RWPE2 (cell line): ENCODE data around the gene PAIP1.

Experiments used
- ATAC-seq: fragments of 200-7000 bp; cut with Tn5 transposase; 3 replicates; pipeline ENCODE4 v1.9.1; 2021; ENCODE audit warnings: low read depth
- DNase-seq: peaks from one replicate; pipeline ENCODE4 v3.0.0-alpha.2; 2020; ENCODE audit warnings: low spot score
- H3K27ac ChIP-seq: fragments of 450-650 bp; 2 replicates; pipeline ENCODE4 v1.5.1; 2017; ENCODE audit warnings: mild to moderate bottlenecking; ENCODE audit not compliant: poor library complexity, severe bottlenecking
- H3K27me3 ChIP-seq: fragments of 250-450 bp; sonication (Bioruptor Pico); 2 replicates; pipeline ENCODE4 v1.5.1; 2021; ENCODE audit warnings: mild to moderate bottlenecking, moderate library complexity; ENCODE audit not compliant: insufficient read depth, poor library complexity, severe bottlenecking
- H3K36me3 ChIP-seq: fragments of 250-450 bp; sonication (Bioruptor Pico); 2 replicates; pipeline ENCODE4 v1.5.1; 2020; ENCODE audit warnings: low read depth, mild to moderate bottlenecking, moderate library complexity
- H3K4me1 ChIP-seq: fragments of 250-450 bp; sonication (Bioruptor Pico); 2 replicates; pipeline ENCODE4 v1.5.1; 2021; ENCODE audit warnings: mild to moderate bottlenecking, moderate library complexity; ENCODE audit not compliant: insufficient read depth, poor library complexity, severe bottlenecking
- H3K4me3 ChIP-seq: fragments of 250-450 bp; sonication (Bioruptor Pico); 2 replicates; pipeline ENCODE4 v1.5.1; 2021; ENCODE audit warnings: mild to moderate bottlenecking, moderate library complexity; ENCODE audit not compliant: severe bottlenecking
- H3K9me3 ChIP-seq: fragments of 250-450 bp; sonication (Bioruptor Pico); 2 replicates; pipeline ENCODE4 v1.5.1; 2021; ENCODE audit warnings: mild to moderate bottlenecking, moderate library complexity; ENCODE audit not compliant: severe bottlenecking
- TF ChIP-seq, protein P1 (sequence below): fragments of 450-650 bp; IDR thresholded peaks from one replicate; pipeline ENCODE4 v1.5.1; 2017; ENCODE audit warnings: mild to moderate bottlenecking, moderate library complexity; ENCODE audit not compliant: poor library complexity, severe bottlenecking

The PAIP1 gene

DNA sequence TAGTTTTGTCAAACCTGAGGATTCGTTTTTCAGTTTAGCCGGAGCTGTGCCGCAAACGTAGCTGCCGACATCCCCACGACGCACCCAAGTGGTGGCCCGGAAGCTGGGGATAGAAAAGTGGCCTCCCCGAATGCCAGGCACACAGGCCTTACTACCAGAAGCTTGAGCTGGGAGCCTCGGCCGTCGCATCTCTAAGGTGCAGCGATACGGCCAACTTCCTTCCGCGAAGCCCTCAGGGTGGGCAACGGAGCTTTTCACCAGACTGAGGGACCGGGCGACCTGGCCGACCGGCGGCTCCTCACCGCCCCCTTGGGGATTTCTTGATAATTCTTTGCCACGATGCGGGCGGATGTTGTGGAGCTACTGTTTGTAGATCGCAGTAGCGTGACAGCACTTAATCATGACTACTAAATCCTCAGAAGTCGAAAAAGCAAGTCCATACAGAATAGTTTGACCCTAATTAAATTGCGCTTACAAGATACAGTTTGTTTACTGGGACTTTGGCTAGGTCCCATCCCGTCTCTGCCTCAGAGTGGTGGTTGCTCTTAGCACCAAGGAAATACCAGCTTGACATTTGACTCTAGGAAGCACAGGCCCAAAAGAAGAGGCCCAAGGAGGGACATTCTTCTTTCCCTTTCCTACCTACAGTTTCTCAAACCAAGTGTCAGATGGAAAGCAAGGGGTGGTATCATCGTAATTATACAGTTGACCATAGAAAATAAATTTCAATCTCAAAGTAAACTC is 72.6 kb downstream of the PAIP1 start:
- TF ChIP-seq, protein P1, sequence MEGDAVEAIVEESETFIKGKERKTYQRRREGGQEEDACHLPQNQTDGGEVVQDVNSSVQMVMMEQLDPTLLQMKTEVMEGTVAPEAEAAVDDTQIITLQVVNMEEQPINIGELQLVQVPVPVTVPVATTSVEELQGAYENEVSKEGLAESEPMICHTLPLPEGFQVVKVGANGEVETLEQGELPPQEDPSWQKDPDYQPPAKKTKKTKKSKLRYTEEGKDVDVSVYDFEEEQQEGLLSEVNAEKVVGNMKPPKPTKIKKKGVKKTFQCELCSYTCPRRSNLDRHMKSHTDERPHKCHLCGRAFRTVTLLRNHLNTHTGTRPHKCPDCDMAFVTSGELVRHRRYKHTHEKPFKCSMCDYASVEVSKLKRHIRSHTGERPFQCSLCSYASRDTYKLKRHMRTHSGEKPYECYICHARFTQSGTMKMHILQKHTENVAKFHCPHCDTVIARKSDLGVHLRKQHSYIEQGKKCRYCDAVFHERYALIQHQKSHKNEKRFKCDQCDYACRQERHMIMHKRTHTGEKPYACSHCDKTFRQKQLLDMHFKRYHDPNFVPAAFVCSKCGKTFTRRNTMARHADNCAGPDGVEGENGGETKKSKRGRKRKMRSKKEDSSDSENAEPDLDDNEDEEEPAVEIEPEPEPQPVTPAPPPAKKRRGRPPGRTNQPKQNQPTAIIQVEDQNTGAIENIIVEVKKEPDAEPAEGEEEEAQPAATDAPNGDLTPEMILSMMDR, result peak; percentile 98
- peak; percentile 72 for ATAC-seq

DNA sequence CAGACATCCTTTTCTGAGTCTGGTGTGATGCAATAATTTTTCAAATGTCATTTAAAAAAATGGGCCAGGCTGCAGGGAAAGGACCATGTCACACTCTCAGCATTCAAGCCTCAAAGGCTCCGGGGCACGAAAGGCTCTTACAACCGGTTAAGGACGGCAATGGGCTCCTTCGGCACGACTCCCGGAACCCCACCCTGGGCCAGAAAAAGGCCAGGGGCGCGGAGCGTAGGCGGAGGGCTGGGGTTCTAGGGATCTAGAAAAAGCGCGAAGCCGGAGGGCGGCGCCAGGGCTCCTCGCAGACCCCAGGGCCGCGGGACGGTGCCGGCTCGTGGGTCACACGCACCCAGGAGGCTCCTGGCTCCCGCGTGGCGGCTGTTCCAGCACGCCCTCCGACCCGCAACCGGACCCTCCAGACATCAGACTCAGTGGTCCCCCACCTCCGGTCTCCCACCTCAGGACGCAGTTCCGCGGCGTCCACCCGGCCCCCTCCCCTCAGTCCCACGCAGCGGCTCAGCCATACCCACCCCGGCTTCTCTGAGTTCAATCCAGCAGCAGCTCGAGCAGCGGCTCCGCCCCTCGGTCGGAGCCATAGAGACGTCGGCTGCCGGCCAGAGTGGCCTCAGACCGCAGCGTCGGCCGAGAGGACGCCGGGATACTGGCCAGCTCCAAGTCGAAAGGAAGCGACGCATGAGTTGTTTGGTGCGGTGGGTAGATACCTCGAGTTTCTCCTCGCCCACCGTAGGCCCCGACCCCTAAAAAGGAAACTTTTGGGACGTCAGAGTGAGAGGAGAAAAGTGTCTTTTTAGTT is 73.4 kb downstream of the PAIP1 start, which contains the start of gene TMEM267:
TSS of gene TMEM267 (minus strand) at position 568 of the 808 bp plus-strand sequence. CDS start 29,896 bp downstream, outside the sequence.
- Histone ChIP-seq H3K4me1 (peaks cover 10% of the 10 kb centered on the region), H3K9me3 (no peaks in the 10 kb centered on the region), H3K27ac (peak within 1 kb of the TSS; percentile 61), H3K4me3 (peak within 1 kb of the TSS; percentile 90), H3K27me3 (no peaks in the 10 kb centered on the region), H3K36me3 (peaks cover 31% of the 10 kb centered on the region)
- TF ChIP-seq, protein P1, result no peak
- peak; percentile 91 for DNase-seq
- ATAC-seq, result peak; percentile 94

More for the DNA sequence above, 72.6 kb downstream of the PAIP1 start:
- Histone ChIP-seq H3K4me3 (peak overlapping the region; percentile 90), H3K9me3 (no peaks in the 10 kb centered on the region), H3K27me3 (no peaks in the 10 kb centered on the region), H3K36me3 (peaks cover 31% of the 10 kb centered on the region), H3K27ac (peak overlapping the region; percentile 61), H3K4me1 (peaks cover 10% of the 10 kb centered on the region)
- DNase-seq, result peak; percentile 83

- no peak for DNase-seq
- TF ChIP-seq, protein P1, result no peak
- Histone ChIP-seq H3K36me3 (peaks cover 28% of the 10 kb centered on the region), H3K4me3 (peak overlapping the region; percentile 90), H3K4me1 (peaks cover 10% of the 10 kb centered on the region), H3K27me3 (no peaks in the 10 kb centered on the region), H3K27ac (peak overlapping the region; percentile 61), H3K9me3 (no peaks in the 10 kb centered on the region)
- no peak for ATAC-seq
Observed at GRCh38 chr5:43482490-43483297, 74.2 kb downstream of the PAIP1 start.
